Neuronal stem cell (in vitro differentiated cells): Measurements from ENCODE around the gene KY.

Experiments used
- DNase-seq: peaks from one replicate; pipeline ENCODE4 v3.0.0-alpha.2; 2013; ENCODE audit warnings: low spot score
- H2AFZ ChIP-seq: one replicate; pipeline ENCODE4 v1.6.1; 2013; ENCODE audit warnings: mild to moderate bottlenecking, low read length, inconsistent platforms
- H2AK5ac ChIP-seq: 2 replicates; pipeline ENCODE4 v1.6.1; 2013; ENCODE audit warnings: low read depth, mild to moderate bottlenecking, inconsistent platforms, low read length, moderate library complexity, mixed read lengths
- H2BK120ac ChIP-seq: 2 replicates; pipeline ENCODE4 v1.6.1; 2013; ENCODE audit warnings: low read depth, mild to moderate bottlenecking, inconsistent platforms, low read length, moderate library complexity, mixed read lengths
- H2BK12ac ChIP-seq: one replicate; pipeline ENCODE4 v1.6.1; 2013; ENCODE audit warnings: low read length, inconsistent platforms
- H2BK15ac ChIP-seq: 2 replicates; pipeline ENCODE4 v1.6.1; 2013; ENCODE audit warnings: mild to moderate bottlenecking, low read length, inconsistent platforms, mixed read lengths
- H2BK5ac ChIP-seq: one replicate; pipeline ENCODE4 v1.6.1; 2013; ENCODE audit warnings: inconsistent platforms, mild to moderate bottlenecking, low read length, moderate library complexity
- H3K14ac ChIP-seq: one replicate; pipeline ENCODE4 v1.6.1; 2013; ENCODE audit warnings: low read length, inconsistent platforms
- H3K18ac ChIP-seq: 2 replicates; pipeline ENCODE4 v1.6.1; 2013; ENCODE audit warnings: low read length, inconsistent platforms
- H3K23ac ChIP-seq: 2 replicates; pipeline ENCODE4 v1.6.1; 2013; ENCODE audit warnings: low read depth, mild to moderate bottlenecking, mixed read lengths, low read length, inconsistent platforms; ENCODE audit not compliant: poor library complexity
- H3K27ac ChIP-seq: replicated peaks from 3 replicates; pipeline ENCODE4 v1.5.1; 2013; ENCODE audit warnings: low read length, inconsistent platforms
- H3K27me3 ChIP-seq, 3 experiments: 2 replicates each; pipeline ENCODE4 v1.6.1; 2013; ENCODE audit warnings: low read length in 3 of 3, mild to moderate bottlenecking in 2 of 3, inconsistent platforms in 1 of 3, low read depth in 1 of 3, mixed read lengths in 1 of 3, moderate library complexity in 1 of 3; ENCODE audit not compliant: control insufficient read depth in 3 of 3, insufficient read depth in 3 of 3
- H3K36me3 ChIP-seq, 2 donors: replicated peaks in 1 of 2; 2 replicates each; pipeline ENCODE4 v1.6.1; 2013; ENCODE audit warnings: low read length in 2 of 2; ENCODE audit not compliant: control insufficient read depth in 2 of 2, insufficient read depth in 2 of 2
- H3K4ac ChIP-seq: 2 replicates; pipeline ENCODE4 v1.6.1; 2013; ENCODE audit warnings: inconsistent platforms, mild to moderate bottlenecking, low read length, moderate library complexity
- H3K4me1 ChIP-seq, 2 donors: 1 replicate in 1 of 2; 2 replicates in 1 of 2; pipeline ENCODE4 v1.6.1; 2013; ENCODE audit warnings: low read length in 2 of 2, low read depth in 1 of 2; ENCODE audit not compliant: control insufficient read depth in 2 of 2, insufficient read depth in 1 of 2
- H3K4me2 ChIP-seq: one replicate; pipeline ENCODE4 v1.6.1; 2013; ENCODE audit warnings: mild to moderate bottlenecking, low read length, inconsistent platforms; ENCODE audit not compliant: insufficient read depth, poor library complexity, severe bottlenecking
- H3K4me3 ChIP-seq, 2 donors: 2 replicates each; pipeline ENCODE4 v1.5.1; 2013; ENCODE audit warnings: low read length in 2 of 2, mild to moderate bottlenecking in 2 of 2, inconsistent platforms in 1 of 2, moderate library complexity in 1 of 2
- H3K79me1 ChIP-seq: one replicate; pipeline ENCODE4 v1.6.1; 2013; ENCODE audit warnings: low read depth, mild to moderate bottlenecking, inconsistent platforms, low read length, moderate library complexity
- H3K9ac ChIP-seq: one replicate; pipeline ENCODE4 v1.6.1; 2013; ENCODE audit warnings: mild to moderate bottlenecking, low read depth, low read length, inconsistent platforms; ENCODE audit not compliant: poor library complexity
- H3K9me3 ChIP-seq, 2 donors: replicated peaks in 1 of 2; 2 replicates each; pipeline versions ENCODE3 to v1.6.1; 2013; ENCODE audit warnings: low read length in 2 of 2, mild to moderate bottlenecking in 2 of 2, inconsistent platforms in 1 of 2, low read depth in 1 of 2, mixed read lengths in 1 of 2, moderate library complexity in 1 of 2; ENCODE audit not compliant: control insufficient read depth in 2 of 2, insufficient read depth in 1 of 2
- H4K8ac ChIP-seq: one replicate; pipeline ENCODE4 v1.6.1; 2013; ENCODE audit warnings: low read depth, mild to moderate bottlenecking, inconsistent platforms, low read length, moderate library complexity
- H4K91ac ChIP-seq: one replicate; pipeline ENCODE4 v1.6.1; 2013; ENCODE audit warnings: low read length, low read depth, mild to moderate bottlenecking, inconsistent platforms; ENCODE audit not compliant: poor library complexity
- WGBS, 2 donors: extraction: QIAGEN DNeasy Blood & Tissue Kit; methylation state at CpG; one replicate each; pipeline ENCODE4 v1.1.7; 2013; ENCODE audit warnings: missing lambda C conversion rate in 2 of 2, mixed read lengths in 1 of 2; ENCODE audit not compliant: insufficient read length in 2 of 2, insufficient replicate concordance in 1 of 2; ENCODE audit errors: extremely low coverage in 2 of 2; 5-methylcytosine and 5-hydroxymethylcytosine counted together

KY gene

GRCh38 chr3:134630506-134630905 lies 20.3 kb downstream of the KY start:
- Histone ChIP-seq H2BK120ac (no peak overlapping the region), H2BK12ac (no peak overlapping the region), H3K18ac (no peak overlapping the region), H3K4ac (no peak overlapping the region), H3K4me3 (no peak overlapping the region), H3K27ac (no peak overlapping the region), H4K91ac (no peak overlapping the region), H2BK5ac (no peak overlapping the region), H3K23ac (no peak overlapping the region), H3K14ac (no peak overlapping the region), H2AFZ (no peak overlapping the region), H3K27me3 (no peaks in the 10 kb centered on the region), H3K36me3 (no peaks in the 10 kb centered on the region), H3K4me2 (no peak overlapping the region), H3K4me1 (no peaks in the 10 kb centered on the region), H3K9me3 (peaks cover 0 to 3% of the 10 kb centered on the region in 2 donors), H3K79me1 (no peaks in the 10 kb centered on the region), H4K8ac (no peak overlapping the region), H2AK5ac (no peak overlapping the region), H3K9ac (no peak overlapping the region), H2BK15ac (no peak overlapping the region)
- DNase-seq, result no peak
- 100% methylated on average over 1 of the region's 1 CpG; no CpG with 5 or more reads in 1 of the 2 donors for WGBS, 2 donors

GRCh38 chr3:134628884-134629283 lies 21.9 kb downstream of the KY start:
- no peak overlapping the region for H2BK120ac ChIP-seq
- H3K4me1 ChIP-seq, result no peaks in the 10 kb centered on the region
- no peak for DNase-seq
- H3K9me3 ChIP-seq, result peaks cover 0 to 3% of the 10 kb centered on the region in 2 donors
- H4K91ac ChIP-seq, result no peak overlapping the region
- H2BK15ac ChIP-seq, result no peak overlapping the region
- H3K18ac ChIP-seq, result no peak overlapping the region
- no peak overlapping the region for H3K9ac ChIP-seq
- H3K4me2 ChIP-seq, result no peak overlapping the region
- H2BK5ac ChIP-seq, result no peak overlapping the region
- no peak overlapping the region for H3K4ac ChIP-seq
- no peaks in the 10 kb centered on the region for H3K79me1 ChIP-seq
- no CpG with 5 or more reads among the region's 2 CpGs for WGBS, 2 donors
- H3K23ac ChIP-seq, result no peak overlapping the region
- no peaks in the 10 kb centered on the region for H3K36me3 ChIP-seq
- H3K27me3 ChIP-seq, result no peaks in the 10 kb centered on the region
- H3K4me3 ChIP-seq, result no peak overlapping the region
- H2AK5ac ChIP-seq, result no peak overlapping the region
- H3K14ac ChIP-seq, result no peak overlapping the region
- H2BK12ac ChIP-seq, result no peak overlapping the region
- no peak overlapping the region for H2AFZ ChIP-seq
- H4K8ac ChIP-seq, result no peak overlapping the region
- no peak overlapping the region for H3K27ac ChIP-seq

- Histone ChIP-seq H3K27me3 (no peaks in the 10 kb centered on the region), H2AK5ac (no peak overlapping the region), H3K4me2 (no peak overlapping the region), H3K4me3 (no peak overlapping the region), H3K79me1 (no peaks in the 10 kb centered on the region), H3K27ac (no peak overlapping the region), H3K9me3 (peaks cover 0 to 3% of the 10 kb centered on the region in 2 donors), H2BK15ac (no peak overlapping the region), H3K14ac (no peak overlapping the region), H2BK5ac (no peak overlapping the region), H2BK12ac (no peak overlapping the region), H2AFZ (no peak overlapping the region), H2BK120ac (no peak overlapping the region), H4K91ac (no peak overlapping the region), H3K9ac (no peak overlapping the region), H3K4me1 (no peaks in the 10 kb centered on the region), H3K18ac (no peak overlapping the region), H4K8ac (no peak overlapping the region), H3K4ac (no peak overlapping the region), H3K23ac (no peak overlapping the region), H3K36me3 (no peaks in the 10 kb centered on the region)
- no CpG with 5 or more reads among the region's 1 CpG for WGBS, 2 donors
- no peak for DNase-seq
Measured at GRCh38 chr3:134627831-134628230, 23.0 kb downstream of the KY start.

- H2BK120ac ChIP-seq, result no peak overlapping the region
- H2BK15ac ChIP-seq, result no peak overlapping the region
- H2BK12ac ChIP-seq, result no peak overlapping the region
- H3K79me1 ChIP-seq, result no peaks in the 10 kb centered on the region
- no peak overlapping the region for H3K9ac ChIP-seq
- no peak overlapping the region for H4K8ac ChIP-seq
- H3K27me3 ChIP-seq, result no peaks in the 10 kb centered on the region
- H3K36me3 ChIP-seq, result no peaks in the 10 kb centered on the region
- H2AFZ ChIP-seq, result no peak overlapping the region
- no peak overlapping the region for H3K27ac ChIP-seq
- DNase-seq, result no peak
- H3K4me1 ChIP-seq, result no peaks in the 10 kb centered on the region
- no peak overlapping the region for H3K23ac ChIP-seq
- H3K4me2 ChIP-seq, result no peak overlapping the region
- H3K4ac ChIP-seq, result no peak overlapping the region
- H2BK5ac ChIP-seq, result peak overlapping the region; percentile 43
- no peak overlapping the region for H3K14ac ChIP-seq
- peaks cover 0 to 3% of the 10 kb centered on the region in 2 donors for H3K9me3 ChIP-seq
- no CpG with 5 or more reads among the region's 5 CpGs for WGBS, 2 donors
- no peak overlapping the region for H3K18ac ChIP-seq
- H2AK5ac ChIP-seq, result no peak overlapping the region
- H4K91ac ChIP-seq, result no peak overlapping the region
- no peak overlapping the region for H3K4me3 ChIP-seq
Measured at GRCh38 chr3:134625885-134626741, 24.7 kb downstream of the KY start.
